Peyer's patch (tissue), 4 donors: ENCODE results near the gene GNG7.

Experiments used
- POLR2A ChIP-seq, 2 donors: fragments of 450-650 bp; IDR thresholded peaks; one replicate each; pipeline ENCODE4 v1.5.1; 2017; ENCODE audit warnings: antibody characterized with exemption in 2 of 2, mild to moderate bottlenecking in 2 of 2, moderate library complexity in 2 of 2
- TF ChIP-seq, protein P1 (sequence below), 6 experiments: fragments of 450-650 bp in 4 of 6; fragments of 200-600 bp in 2 of 6; sonication (generic) in 1 of 6; IDR thresholded peaks; one replicate each; pipeline ENCODE4 v1.5.1; 2017 to 2019; ENCODE audit warnings: antibody characterized with exemption in 6 of 6, mild to moderate bottlenecking in 3 of 6, moderate library complexity in 1 of 6

DNA sequence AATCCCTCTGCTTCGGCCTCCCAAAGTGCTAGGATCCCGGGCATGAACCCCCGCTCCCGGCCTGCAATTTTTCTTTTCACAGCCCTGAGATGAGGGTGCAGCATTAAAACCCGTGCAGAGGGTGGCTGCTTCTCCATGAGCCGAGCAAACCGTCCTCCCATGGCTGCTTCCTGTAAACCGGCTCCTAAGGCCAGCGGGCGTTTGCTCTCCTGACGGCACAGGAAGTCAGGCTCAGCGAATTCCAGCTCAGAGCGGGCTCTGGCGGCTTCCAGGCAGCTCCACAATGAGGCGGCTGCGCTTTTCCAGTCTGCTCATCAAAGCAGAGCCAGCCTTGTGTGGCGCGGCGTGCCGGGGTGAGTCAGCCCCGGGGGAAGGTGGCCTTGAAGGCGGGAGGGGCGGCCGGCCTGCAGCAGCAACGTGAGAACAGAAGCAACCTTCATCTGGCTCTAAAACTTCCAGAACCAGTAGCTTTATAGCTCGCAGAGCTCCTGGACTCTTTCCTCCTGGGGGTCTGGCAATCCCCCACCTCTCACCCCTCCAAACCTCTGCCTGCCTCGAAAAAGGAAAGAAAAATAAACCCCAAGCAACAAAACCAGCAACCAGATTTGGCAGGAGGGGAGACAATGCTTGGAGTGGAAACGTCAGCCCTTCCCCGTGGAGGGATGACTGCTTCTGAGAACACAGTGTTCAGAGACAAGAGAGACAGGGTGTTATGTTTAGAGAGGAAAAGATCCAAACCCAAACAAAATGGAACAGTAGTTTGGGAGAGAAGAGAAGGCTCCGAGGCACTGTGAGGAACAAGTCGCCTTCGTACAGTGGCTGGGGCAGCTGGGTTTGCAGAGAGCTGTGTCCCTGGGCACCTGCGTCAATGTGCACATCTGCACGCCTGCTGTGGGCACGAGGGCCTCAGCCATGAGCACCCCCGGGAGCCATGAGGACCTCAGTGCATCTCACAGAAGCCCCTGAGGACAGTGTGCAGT lies 158.7 kb downstream of the GNG7 start:
- TF ChIP-seq, protein P1, sequence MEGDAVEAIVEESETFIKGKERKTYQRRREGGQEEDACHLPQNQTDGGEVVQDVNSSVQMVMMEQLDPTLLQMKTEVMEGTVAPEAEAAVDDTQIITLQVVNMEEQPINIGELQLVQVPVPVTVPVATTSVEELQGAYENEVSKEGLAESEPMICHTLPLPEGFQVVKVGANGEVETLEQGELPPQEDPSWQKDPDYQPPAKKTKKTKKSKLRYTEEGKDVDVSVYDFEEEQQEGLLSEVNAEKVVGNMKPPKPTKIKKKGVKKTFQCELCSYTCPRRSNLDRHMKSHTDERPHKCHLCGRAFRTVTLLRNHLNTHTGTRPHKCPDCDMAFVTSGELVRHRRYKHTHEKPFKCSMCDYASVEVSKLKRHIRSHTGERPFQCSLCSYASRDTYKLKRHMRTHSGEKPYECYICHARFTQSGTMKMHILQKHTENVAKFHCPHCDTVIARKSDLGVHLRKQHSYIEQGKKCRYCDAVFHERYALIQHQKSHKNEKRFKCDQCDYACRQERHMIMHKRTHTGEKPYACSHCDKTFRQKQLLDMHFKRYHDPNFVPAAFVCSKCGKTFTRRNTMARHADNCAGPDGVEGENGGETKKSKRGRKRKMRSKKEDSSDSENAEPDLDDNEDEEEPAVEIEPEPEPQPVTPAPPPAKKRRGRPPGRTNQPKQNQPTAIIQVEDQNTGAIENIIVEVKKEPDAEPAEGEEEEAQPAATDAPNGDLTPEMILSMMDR (IDR thresholded peaks at IDR 0.05) = peak in 3 of 6 experiments; percentile 31 to 62 (median 39)
- TF ChIP-seq POLR2A (IDR thresholded peaks at IDR 0.05) = peak in 1 of 2 donors; percentile 51
